Brain microvascular endothelial cell (primary cell): Measurements from ENCODE around the gene CPXM1.

Source experiments
- DNase-seq: peaks from one replicate; pipeline ENCODE4 v3.0.0-alpha.2; 2020
- H3K27ac ChIP-seq: fragments of 250-450 bp; sonication (Bioruptor Pico); 2 replicates; pipeline ENCODE4 v1.5.1; 2020; ENCODE audit warnings: mild to moderate bottlenecking, moderate library complexity
- H3K27me3 ChIP-seq: fragments of 250-450 bp; sonication (Bioruptor Pico); replicated peaks from 2 replicates; pipeline ENCODE4 v1.5.1; 2020; ENCODE audit warnings: mild to moderate bottlenecking
- H3K36me3 ChIP-seq: fragments of 250-450 bp; sonication (Bioruptor Pico); replicated peaks from 2 replicates; pipeline ENCODE4 v1.5.1; 2020; ENCODE audit warnings: mild to moderate bottlenecking
- H3K4me3 ChIP-seq: 2 replicates; pipeline ENCODE4 v1.5.1; 2011; ENCODE audit warnings: low read depth, mild to moderate bottlenecking, control low read depth, low read length, moderate library complexity
- CTCF ChIP-seq: IDR thresholded peaks from 2 replicates; pipeline ENCODE4 v1.5.1; 2011; ENCODE audit warnings: low read depth, mild to moderate bottlenecking, moderate library complexity, low read length, control low read depth, inconsistent platforms; ENCODE audit errors: missing control alignments
- in situ Hi-C: cut with HindIII; loops from 2 replicates; pipeline ENCODE4 v1.10.0; 2017; ENCODE audit warnings: low sequenced_read_pairs, low pct_ligation_motif_present

The CPXM1 gene

GRCh38 chr20:2801286-2801728 lies 880 bp upstream of the CPXM1 start:
- Histone ChIP-seq H3K27me3 (peaks cover 57% of the 10 kb centered on the region), H3K27ac (no peak overlapping the region), H3K36me3 (no peaks in the 10 kb centered on the region), H3K4me3 (no peak overlapping the region)
- no peak for DNase-seq
- in situ Hi-C loops = no loop called here
- no peak for TF ChIP-seq CTCF

- peak overlapping the region; percentile 59 for H3K4me3 ChIP-seq
- no peak overlapping the region for H3K27ac ChIP-seq
- in situ Hi-C loops = no loop called here
- DNase-seq = no peak
- no peak for TF ChIP-seq CTCF
- H3K36me3 ChIP-seq = no peaks in the 10 kb centered on the region
- peaks cover 43% of the 10 kb centered on the region for H3K27me3 ChIP-seq
Measured at GRCh38 chr20:2799688-2800520, 523 bp downstream of the CPXM1 start.

GRCh38 chr20:2799271-2799670 lies 1.2 kb downstream of the CPXM1 start:
- no peak for DNase-seq
- peak overlapping the region; percentile 59 for H3K4me3 ChIP-seq
- peaks cover 37% of the 10 kb centered on the region for H3K27me3 ChIP-seq
- H3K27ac ChIP-seq = no peak overlapping the region
- H3K36me3 ChIP-seq = no peaks in the 10 kb centered on the region
- in situ Hi-C loops = no loop called here
- no peak for TF ChIP-seq CTCF

GRCh38 chr20:2798814-2799213 lies 1.6 kb downstream of the CPXM1 start:
- no peak overlapping the region for H3K4me3 ChIP-seq
- in situ Hi-C loops = no loop called here
- no peaks in the 10 kb centered on the region for H3K36me3 ChIP-seq
- no peak for DNase-seq
- no peak overlapping the region for H3K27ac ChIP-seq
- TF ChIP-seq CTCF = no peak
- H3K27me3 ChIP-seq = peaks cover 34% of the 10 kb centered on the region

GRCh38 chr20:2798095-2798805 lies 2.2 kb downstream of the CPXM1 start:
- TF ChIP-seq CTCF = no peak
- no peak overlapping the region for H3K27ac ChIP-seq
- no peak overlapping the region for H3K4me3 ChIP-seq
- in situ Hi-C loops = no loop called here
- peaks cover 29% of the 10 kb centered on the region for H3K27me3 ChIP-seq
- no peaks in the 10 kb centered on the region for H3K36me3 ChIP-seq
- DNase-seq = no peak
